Measurements from ENCODE around the gene RADIL.

RADIL gene

DNA sequence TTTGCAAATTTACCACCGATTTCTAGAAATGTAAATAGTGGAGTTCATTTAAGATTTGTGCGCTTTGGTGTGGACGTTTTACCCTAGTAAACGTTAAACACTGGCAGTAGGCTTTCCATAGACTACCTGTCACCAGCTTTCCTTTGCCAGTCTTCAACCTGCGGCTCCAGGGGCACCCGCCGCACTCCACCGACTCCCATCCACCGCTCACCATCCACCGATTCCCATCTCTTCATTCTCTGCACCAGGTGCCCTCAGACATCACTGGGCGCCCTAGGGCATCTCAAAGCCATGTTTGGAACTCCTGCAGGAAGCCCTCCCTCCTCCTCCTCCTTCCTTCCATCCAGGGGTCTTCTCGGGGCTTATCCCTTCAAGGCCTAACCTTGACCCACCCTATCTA lies 109.5 kb downstream of the RADIL start:
- no peak overlapping the region for H3K27ac ChIP-seq (ENCODE audit: extremely low read depth, low read depth, low read length)
- CTCF ChIA-PET, result interaction anchor here (0.7 kb wide), 1 partner anchor 20 kb away, joined by 4 read pairs; no protein-coding TSS in a partner anchor
- peaks cover 0 to 7% of the 10 kb centered on the region in 2 experiments; a peak in 2 of 3 replicates for H3K36me3 ChIP-seq (ENCODE audit: control insufficient read depth in 2 of 2, insufficient read depth in 1 of 2, low read length in 2 of 2)
- TF ChIP-seq ZNF555 (tag by site-specific recombination; conservative IDR thresholded peaks at IDR 0.05), result no peak
- TF ChIP-seq ZNF16 (tag by site-specific recombination; IDR thresholded peaks at IDR 0.05; ENCODE audit: low read depth), result no peak
- TF ChIP-seq, protein P1, sequence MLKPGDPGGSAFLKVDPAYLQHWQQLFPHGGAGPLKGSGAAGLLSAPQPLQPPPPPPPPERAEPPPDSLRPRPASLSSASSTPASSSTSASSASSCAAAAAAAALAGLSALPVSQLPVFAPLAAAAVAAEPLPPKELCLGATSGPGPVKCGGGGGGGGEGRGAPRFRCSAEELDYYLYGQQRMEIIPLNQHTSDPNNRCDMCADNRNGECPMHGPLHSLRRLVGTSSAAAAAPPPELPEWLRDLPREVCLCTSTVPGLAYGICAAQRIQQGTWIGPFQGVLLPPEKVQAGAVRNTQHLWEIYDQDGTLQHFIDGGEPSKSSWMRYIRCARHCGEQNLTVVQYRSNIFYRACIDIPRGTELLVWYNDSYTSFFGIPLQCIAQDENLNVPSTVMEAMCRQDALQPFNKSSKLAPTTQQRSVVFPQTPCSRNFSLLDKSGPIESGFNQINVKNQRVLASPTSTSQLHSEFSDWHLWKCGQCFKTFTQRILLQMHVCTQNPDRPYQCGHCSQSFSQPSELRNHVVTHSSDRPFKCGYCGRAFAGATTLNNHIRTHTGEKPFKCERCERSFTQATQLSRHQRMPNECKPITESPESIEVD (tag by site-specific recombination; IDR thresholded peaks at IDR 0.05), result no peak
- TF ChIP-seq ZNF23 (tag by site-specific recombination; IDR thresholded peaks at IDR 0.05; ENCODE audit: borderline replicate concordance), result no peak
- TF ChIP-seq GLIS2 (tag by site-specific recombination; IDR thresholded peaks at IDR 0.05), result no peak
- TF ChIP-seq, protein P2, sequence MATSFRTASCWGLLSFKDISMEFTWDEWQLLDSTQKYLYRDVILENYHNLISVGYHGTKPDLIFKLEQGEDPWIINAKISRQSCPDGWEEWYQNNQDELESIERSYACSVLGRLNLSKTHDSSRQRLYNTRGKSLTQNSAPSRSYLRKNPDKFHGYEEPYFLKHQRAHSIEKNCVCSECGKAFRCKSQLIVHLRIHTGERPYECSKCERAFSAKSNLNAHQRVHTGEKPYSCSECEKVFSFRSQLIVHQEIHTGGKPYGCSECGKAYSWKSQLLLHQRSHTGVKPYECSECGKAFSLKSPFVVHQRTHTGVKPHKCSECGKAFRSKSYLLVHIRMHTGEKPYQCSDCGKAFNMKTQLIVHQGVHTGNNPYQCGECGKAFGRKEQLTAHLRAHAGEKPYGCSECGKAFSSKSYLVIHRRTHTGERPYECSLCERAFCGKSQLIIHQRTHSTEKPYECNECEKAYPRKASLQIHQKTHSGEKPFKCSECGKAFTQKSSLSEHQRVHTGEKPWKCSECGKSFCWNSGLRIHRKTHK (tag by site-specific recombination; IDR thresholded peaks at IDR 0.05), result no peak
- TF ChIP-seq ZNF214 (tag by site-specific recombination; IDR thresholded peaks at IDR 0.05; ENCODE audit: borderline replicate concordance), result no peak
- no peak for TF ChIP-seq ZNF404 (tag by site-specific recombination; IDR thresholded peaks at IDR 0.05)
- TF ChIP-seq ZFP37 (tag by site-specific recombination; IDR thresholded peaks at IDR 0.05), result no peak
- TF ChIP-seq KLF10 (tag by site-specific recombination; IDR thresholded peaks at IDR 0.05), result no peak
- no peak for TF ChIP-seq ZNF473 (tag by site-specific recombination; IDR thresholded peaks at IDR 0.05)
- no peak for TF ChIP-seq ZNF501 (tag by site-specific recombination; IDR thresholded peaks at IDR 0.05)
- no peak for TF ChIP-seq ZSCAN30 (tag by site-specific recombination; IDR thresholded peaks at IDR 0.05)
- POLR2A ChIA-PET, result interaction anchor here (2.1 kb wide), 1 partner anchor 133 kb away, joined by 15 read pairs; no protein-coding TSS in a partner anchor
- H3K9me3 ChIP-seq (ENCODE audit: control insufficient read depth, insufficient read depth, low read depth, low read length), result no peaks in the 10 kb centered on the region
- H3K4me3 ChIP-seq (ENCODE audit: low read depth, low read length), result no peak overlapping the region
- H3K4me1 ChIP-seq (ENCODE audit: control insufficient read depth, insufficient read depth, low read length), result peaks cover 4% of the 10 kb centered on the region

DNA sequence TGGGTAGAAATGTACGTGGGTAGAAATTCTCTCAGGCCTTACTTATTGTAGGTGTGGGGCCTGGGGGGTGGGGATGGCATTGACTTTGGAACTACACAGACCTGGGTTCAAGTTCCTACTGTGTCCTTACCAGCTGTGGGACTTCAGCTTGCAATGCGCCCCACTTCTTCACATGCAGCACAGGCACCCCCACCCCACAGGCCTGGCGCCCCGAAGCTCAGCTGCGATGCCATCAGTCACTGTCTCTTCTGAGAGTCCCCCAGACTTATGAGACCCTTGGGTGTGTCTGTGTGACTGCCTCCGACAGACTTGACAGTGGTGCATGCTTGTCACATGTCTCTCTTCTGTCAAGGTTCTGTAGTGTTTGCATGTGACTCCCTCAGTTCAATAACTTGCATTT lies 111.2 kb downstream of the RADIL start:
- no peak overlapping the region for H3K27ac ChIP-seq (ENCODE audit: extremely low read depth, low read depth, low read length)
- no peak overlapping the region for H3K4me3 ChIP-seq (ENCODE audit: low read depth, low read length)
- H3K9me3 ChIP-seq (ENCODE audit: control insufficient read depth, insufficient read depth, low read depth, low read length), result no peaks in the 10 kb centered on the region
- ChIA-PET POLR2A (no interaction called here), CTCF (no interaction called here)
- peaks cover 0 to 11% of the 10 kb centered on the region in 2 experiments; a peak in 2 of 3 replicates for H3K36me3 ChIP-seq (ENCODE audit: control insufficient read depth in 2 of 2, insufficient read depth in 1 of 2, low read length in 2 of 2)
- peaks cover 4% of the 10 kb centered on the region for H3K4me1 ChIP-seq (ENCODE audit: control insufficient read depth, insufficient read depth, low read length)
- TF ChIP-seq ZNF169 (tag by site-specific recombination; IDR thresholded peaks at IDR 0.05) (no peak), KLF1 (tag by site-specific recombination; IDR thresholded peaks at IDR 0.05) (no peak), ZNF266 (tag by site-specific recombination; IDR thresholded peaks at IDR 0.05; ENCODE audit: low read depth) (no peak), ZNF302 (tag by site-specific recombination; IDR thresholded peaks at IDR 0.05; ENCODE audit: low read depth) (no peak), SP3 (tag by site-specific recombination; IDR thresholded peaks at IDR 0.05) (no peak), ZNF660 (tag by site-specific recombination; IDR thresholded peaks at IDR 0.05) (no peak), ZFP3 (tag by site-specific recombination; IDR thresholded peaks at IDR 0.05; ENCODE audit: low read depth) (no peak), GLI2 (tag by site-specific recombination; IDR thresholded peaks at IDR 0.05; ENCODE audit: borderline replicate concordance, low read depth) (no peak), ZNF777 (tag by site-specific recombination; IDR thresholded peaks at IDR 0.05; ENCODE audit: borderline replicate concordance) (no peak), ZNF248 (tag by site-specific recombination; IDR thresholded peaks at IDR 0.05) (no peak), ZNF37A (tag by site-specific recombination; IDR thresholded peaks at IDR 0.05) (no peak), KLF9 (tag by site-specific recombination; IDR thresholded peaks at IDR 0.05; ENCODE audit: low read depth) (no peak), ZNF514 (tag by site-specific recombination; IDR thresholded peaks at IDR 0.05) (no peak)
- TF ChIP-seq, protein P3, sequence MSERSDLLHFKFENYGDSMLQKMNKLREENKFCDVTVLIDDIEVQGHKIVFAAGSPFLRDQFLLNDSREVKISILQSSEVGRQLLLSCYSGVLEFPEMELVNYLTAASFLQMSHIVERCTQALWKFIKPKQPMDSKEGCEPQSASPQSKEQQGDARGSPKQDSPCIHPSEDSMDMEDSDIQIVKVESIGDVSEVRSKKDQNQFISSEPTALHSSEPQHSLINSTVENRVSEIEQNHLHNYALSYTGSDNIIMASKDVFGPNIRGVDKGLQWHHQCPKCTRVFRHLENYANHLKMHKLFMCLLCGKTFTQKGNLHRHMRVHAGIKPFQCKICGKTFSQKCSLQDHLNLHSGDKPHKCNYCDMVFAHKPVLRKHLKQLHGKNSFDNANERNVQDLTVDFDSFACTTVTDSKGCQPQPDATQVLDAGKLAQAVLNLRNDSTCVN (tag by site-specific recombination; optimal IDR thresholded peaks at IDR 0.05), result no peak
- TF ChIP-seq, protein P4, sequence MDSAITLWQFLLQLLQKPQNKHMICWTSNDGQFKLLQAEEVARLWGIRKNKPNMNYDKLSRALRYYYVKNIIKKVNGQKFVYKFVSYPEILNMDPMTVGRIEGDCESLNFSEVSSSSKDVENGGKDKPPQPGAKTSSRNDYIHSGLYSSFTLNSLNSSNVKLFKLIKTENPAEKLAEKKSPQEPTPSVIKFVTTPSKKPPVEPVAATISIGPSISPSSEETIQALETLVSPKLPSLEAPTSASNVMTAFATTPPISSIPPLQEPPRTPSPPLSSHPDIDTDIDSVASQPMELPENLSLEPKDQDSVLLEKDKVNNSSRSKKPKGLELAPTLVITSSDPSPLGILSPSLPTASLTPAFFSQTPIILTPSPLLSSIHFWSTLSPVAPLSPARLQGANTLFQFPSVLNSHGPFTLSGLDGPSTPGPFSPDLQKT (IDR thresholded peaks at IDR 0.05; ENCODE audit: borderline replicate concordance, low read depth, low read length), result no peak
- TF ChIP-seq, protein P5, sequence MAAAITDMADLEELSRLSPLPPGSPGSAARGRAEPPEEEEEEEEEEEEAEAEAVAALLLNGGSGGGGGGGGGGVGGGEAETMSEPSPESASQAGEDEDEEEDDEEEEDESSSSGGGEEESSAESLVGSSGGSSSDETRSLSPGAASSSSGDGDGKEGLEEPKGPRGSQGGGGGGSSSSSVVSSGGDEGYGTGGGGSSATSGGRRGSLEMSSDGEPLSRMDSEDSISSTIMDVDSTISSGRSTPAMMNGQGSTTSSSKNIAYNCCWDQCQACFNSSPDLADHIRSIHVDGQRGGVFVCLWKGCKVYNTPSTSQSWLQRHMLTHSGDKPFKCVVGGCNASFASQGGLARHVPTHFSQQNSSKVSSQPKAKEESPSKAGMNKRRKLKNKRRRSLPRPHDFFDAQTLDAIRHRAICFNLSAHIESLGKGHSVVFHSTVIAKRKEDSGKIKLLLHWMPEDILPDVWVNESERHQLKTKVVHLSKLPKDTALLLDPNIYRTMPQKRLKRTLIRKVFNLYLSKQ (tag by site-specific recombination; IDR thresholded peaks at IDR 0.05; ENCODE audit: borderline replicate concordance), result no peak
